Measurements from ENCODE around the gene RIPOR3.

Gene RIPOR3

DNA sequence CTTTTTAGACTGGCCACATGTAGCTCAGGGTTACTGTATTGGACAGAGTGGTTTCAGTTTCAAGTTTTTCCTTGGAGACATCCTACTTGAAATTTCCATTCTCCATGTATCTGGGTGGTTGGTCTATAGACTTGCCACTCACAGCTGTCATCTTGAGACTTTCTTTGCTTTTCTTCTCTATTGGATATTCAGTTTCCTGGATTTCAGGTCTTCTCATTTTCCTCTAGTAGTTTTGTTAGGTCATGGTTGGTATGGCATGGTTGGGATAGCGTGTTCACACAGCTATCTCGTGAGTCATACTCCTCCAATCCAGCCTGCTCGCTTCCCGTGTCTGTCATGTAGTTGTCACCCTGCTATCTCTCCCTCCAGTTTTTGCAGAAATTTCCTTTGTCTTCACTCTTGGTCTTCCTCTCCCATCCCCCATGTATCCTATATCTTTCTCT lies 132.8 kb downstream of the RIPOR3 start:
- POLR2A ChIA-PET, result no interaction called here
- TF ChIP-seq ARNT (IDR thresholded peaks at IDR 0.05) (no peak), LEF1 (IDR thresholded peaks at IDR 0.05; ENCODE audit: borderline replicate concordance) (no peak), ZNF384 (IDR thresholded peaks at IDR 0.05) (no peak), HDGF (IDR thresholded peaks at IDR 0.05; ENCODE audit: borderline replicate concordance) (no peak), FOXM1 (IDR thresholded peaks at IDR 0.05; ENCODE audit: borderline replicate concordance) (no peak), SP1 (IDR thresholded peaks at IDR 0.05) (no peak), ELF4 (IDR thresholded peaks at IDR 0.05) (no peak), SUZ12 (IDR thresholded peaks at IDR 0.05) (no peak)
- TF ChIP-seq, protein P1, sequence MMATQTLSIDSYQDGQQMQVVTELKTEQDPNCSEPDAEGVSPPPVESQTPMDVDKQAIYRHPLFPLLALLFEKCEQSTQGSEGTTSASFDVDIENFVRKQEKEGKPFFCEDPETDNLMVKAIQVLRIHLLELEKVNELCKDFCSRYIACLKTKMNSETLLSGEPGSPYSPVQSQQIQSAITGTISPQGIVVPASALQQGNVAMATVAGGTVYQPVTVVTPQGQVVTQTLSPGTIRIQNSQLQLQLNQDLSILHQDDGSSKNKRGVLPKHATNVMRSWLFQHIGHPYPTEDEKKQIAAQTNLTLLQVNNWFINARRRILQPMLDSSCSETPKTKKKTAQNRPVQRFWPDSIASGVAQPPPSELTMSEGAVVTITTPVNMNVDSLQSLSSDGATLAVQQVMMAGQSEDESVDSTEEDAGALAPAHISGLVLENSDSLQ (IDR thresholded peaks at IDR 0.05), result no peak
- CTCF ChIA-PET, result interaction anchor here (0.6 kb wide), 1 partner anchor 1508 kb away, joined by 7 read pairs; no protein-coding TSS in a partner anchor
- DNase-seq (ENCODE audit: extremely low spot score), result no peak

DNA sequence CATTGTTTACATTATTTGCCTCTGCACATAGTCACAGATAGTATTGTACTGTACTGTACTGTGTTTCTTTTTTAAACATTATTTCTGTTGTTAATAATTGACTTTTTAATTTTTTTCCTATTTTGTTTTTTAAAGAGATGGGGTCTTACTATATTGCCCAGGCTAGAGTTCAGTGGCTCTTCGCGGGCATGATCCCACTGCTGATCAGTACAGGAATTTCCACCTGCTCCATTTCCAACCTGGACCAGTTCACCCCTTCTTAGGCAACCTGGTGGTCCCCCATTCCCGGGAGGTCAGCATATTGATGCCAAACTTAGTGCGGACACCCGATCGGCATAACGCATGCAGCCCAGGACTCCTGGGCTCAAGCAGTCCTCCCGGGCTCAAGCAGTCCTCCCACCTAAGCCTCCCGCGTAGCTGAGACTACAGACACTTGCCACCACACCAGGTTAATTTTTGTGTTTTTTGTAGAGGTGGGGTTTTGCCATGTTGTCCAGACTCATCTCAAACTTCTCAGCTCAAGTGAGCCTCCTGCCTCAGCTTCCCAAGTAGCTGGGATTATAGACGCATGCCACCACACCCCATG lies 133.7 kb downstream of the RIPOR3 start:
- no peak for DNase-seq (ENCODE audit: extremely low spot score)
- ChIA-PET CTCF (no interaction called here), POLR2A (no interaction called here)
- TF ChIP-seq SUZ12 (IDR thresholded peaks at IDR 0.05), result no peak
- TF ChIP-seq L3MBTL2 (conservative IDR thresholded peaks at IDR 0.05), result no peak
- no peak for TF ChIP-seq SP1 (IDR thresholded peaks at IDR 0.05)

DNA sequence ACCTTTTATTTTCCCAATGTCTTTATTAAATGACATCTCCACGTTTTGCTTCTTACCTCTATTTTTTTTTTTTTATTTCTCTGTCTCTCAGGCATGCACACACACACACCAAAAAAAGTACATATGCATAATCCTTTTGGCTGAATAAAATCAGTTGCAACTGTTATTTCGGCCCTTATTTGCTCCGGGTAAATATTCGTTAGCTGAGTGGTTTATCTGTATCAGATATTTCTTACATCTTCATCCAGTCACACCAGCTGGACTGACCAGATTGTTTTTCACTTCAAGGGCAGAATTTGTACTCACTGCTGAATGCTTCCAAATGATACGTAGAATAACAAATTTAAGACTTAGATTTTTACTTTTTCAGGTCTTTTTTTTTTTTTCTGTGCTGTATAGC lies 135.7 kb downstream of the RIPOR3 start:
- ChIA-PET POLR2A (no interaction called here), CTCF (no interaction called here)
- DNase-seq (ENCODE audit: extremely low spot score), result no peak
- TF ChIP-seq SP1 (IDR thresholded peaks at IDR 0.05) (no peak), TARDBP (IDR thresholded peaks at IDR 0.05) (no peak), FOXM1 (IDR thresholded peaks at IDR 0.05; ENCODE audit: borderline replicate concordance) (no peak), ELF4 (IDR thresholded peaks at IDR 0.05) (no peak), CTBP1 (IDR thresholded peaks at IDR 0.05; ENCODE audit: borderline replicate concordance) (no peak), ZNF384 (IDR thresholded peaks at IDR 0.05) (no peak), L3MBTL2 (conservative IDR thresholded peaks at IDR 0.05) (no peak), FOXA1 (IDR thresholded peaks at IDR 0.05) (no peak), HDGF (IDR thresholded peaks at IDR 0.05; ENCODE audit: borderline replicate concordance) (no peak), ARNT (IDR thresholded peaks at IDR 0.05) (no peak), FOXK2 (IDR thresholded peaks at IDR 0.05) (no peak), BHLHE40 (IDR thresholded peaks at IDR 0.05; ENCODE audit: borderline replicate concordance) (no peak), SUZ12 (IDR thresholded peaks at IDR 0.05) (no peak), NFRKB (IDR thresholded peaks at IDR 0.05) (no peak), LEF1 (IDR thresholded peaks at IDR 0.05; ENCODE audit: borderline replicate concordance) (no peak)
- TF ChIP-seq, protein P1 (IDR thresholded peaks at IDR 0.05), result no peak

DNA sequence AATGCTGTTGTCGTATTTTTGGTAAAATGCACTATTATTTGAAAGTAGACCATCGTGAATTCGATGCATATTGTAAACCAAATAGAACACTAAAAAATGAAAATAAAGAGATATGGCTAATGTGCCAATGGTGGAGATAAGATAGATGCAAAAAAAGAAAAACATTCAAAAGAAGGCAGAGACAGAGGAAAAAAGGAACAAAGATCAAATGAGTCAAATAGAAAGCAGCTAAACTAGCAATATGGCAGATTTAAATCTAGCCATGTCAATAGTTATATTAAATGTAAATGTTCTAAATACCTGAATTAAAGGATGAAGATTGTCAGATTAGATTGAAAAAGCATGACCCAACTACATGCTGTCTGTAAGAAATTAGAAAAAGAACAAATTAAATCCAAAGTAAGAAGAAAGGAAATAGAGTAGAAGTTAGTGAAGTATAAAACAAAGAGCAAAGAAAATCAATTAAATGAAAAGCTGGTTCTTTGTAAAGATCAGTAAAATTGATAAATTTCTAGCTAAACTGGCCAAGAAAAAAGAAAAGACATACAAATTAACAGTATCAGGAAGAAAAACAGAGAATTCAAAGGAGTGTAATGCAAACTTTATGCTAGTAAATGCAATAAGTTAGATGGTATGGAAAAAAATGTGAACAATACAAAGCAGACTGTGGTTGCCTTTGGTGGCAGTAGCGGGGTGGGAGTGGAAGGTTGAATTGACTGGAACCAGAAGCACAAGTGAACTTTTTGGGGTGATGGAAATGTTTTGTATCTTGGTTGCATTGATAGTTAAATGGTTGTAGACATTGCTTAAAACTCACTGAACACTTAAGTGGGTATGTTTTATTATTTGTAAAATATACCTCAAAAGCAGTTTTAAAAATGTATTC lies 136.4 kb downstream of the RIPOR3 start:
- TF ChIP-seq SP1 (IDR thresholded peaks at IDR 0.05) (no peak), ELF4 (IDR thresholded peaks at IDR 0.05) (no peak), TARDBP (IDR thresholded peaks at IDR 0.05) (no peak), ARNT (IDR thresholded peaks at IDR 0.05) (no peak), BHLHE40 (IDR thresholded peaks at IDR 0.05; ENCODE audit: borderline replicate concordance) (no peak), ZNF384 (IDR thresholded peaks at IDR 0.05) (no peak), L3MBTL2 (conservative IDR thresholded peaks at IDR 0.05) (no peak), CTBP1 (IDR thresholded peaks at IDR 0.05; ENCODE audit: borderline replicate concordance) (no peak), HDGF (IDR thresholded peaks at IDR 0.05; ENCODE audit: borderline replicate concordance) (no peak), LEF1 (IDR thresholded peaks at IDR 0.05; ENCODE audit: borderline replicate concordance) (no peak)
- ChIA-PET POLR2A (no interaction called here), CTCF (no interaction called here)
- no peak for DNase-seq (ENCODE audit: extremely low spot score)

DNA sequence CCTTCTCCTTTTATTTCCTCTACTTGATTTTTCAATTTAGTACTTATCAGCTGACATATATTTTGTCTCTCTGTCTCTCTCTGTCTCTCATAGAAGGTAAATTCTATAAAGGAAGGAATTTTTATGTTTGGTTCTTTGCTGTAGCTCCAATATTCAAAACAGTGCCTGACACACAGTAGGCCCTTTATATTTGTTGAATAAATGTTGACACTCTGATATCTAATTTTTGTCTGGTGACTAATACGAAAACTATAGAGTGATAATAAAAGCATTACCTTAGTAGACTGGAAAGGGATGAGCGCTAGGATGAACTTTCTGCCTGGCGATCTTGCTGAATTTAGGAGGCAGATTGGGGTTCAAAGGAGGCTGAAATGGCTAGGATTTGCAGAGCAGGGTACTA lies 138.4 kb downstream of the RIPOR3 start:
- ChIA-PET CTCF (no interaction called here), POLR2A (no interaction called here)
- TF ChIP-seq ELF4 (IDR thresholded peaks at IDR 0.05) (no peak), BHLHE40 (IDR thresholded peaks at IDR 0.05; ENCODE audit: borderline replicate concordance) (no peak), ARNT (IDR thresholded peaks at IDR 0.05) (no peak), LEF1 (IDR thresholded peaks at IDR 0.05; ENCODE audit: borderline replicate concordance) (no peak), TARDBP (IDR thresholded peaks at IDR 0.05) (no peak), L3MBTL2 (conservative IDR thresholded peaks at IDR 0.05) (no peak), NFRKB (IDR thresholded peaks at IDR 0.05) (no peak), HDGF (IDR thresholded peaks at IDR 0.05; ENCODE audit: borderline replicate concordance) (no peak), FOXM1 (IDR thresholded peaks at IDR 0.05; ENCODE audit: borderline replicate concordance) (no peak), SUZ12 (IDR thresholded peaks at IDR 0.05) (no peak), FOXA1 (IDR thresholded peaks at IDR 0.05) (no peak), ZNF384 (IDR thresholded peaks at IDR 0.05) (no peak), FOXK2 (IDR thresholded peaks at IDR 0.05) (no peak), CTBP1 (IDR thresholded peaks at IDR 0.05; ENCODE audit: borderline replicate concordance) (no peak), SP1 (IDR thresholded peaks at IDR 0.05) (no peak)
- TF ChIP-seq, protein P1 (IDR thresholded peaks at IDR 0.05), result no peak
- no peak for DNase-seq (ENCODE audit: extremely low spot score)

DNA sequence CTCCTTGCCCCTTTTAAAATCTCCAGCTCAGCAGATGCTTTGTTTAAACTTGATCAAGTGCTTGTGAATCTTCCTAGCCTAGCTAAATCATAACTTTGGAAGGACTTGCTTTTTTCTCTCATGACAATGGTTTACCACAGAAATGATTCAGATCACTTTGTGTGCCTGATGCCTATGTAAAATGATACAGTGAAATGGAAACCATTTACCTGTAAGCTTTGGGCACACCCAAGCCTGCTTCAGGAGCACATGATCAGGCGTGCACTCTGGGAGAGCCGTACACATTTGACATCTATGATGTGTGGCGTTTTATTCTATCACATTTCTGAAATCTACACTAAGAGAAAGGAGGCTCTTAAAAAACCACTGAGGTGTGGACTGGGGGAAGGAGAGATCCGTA lies 140.1 kb downstream of the RIPOR3 start:
- CTCF ChIA-PET, result no interaction called here
- POLR2A ChIA-PET, result no interaction called here
- TF ChIP-seq HDGF (IDR thresholded peaks at IDR 0.05; ENCODE audit: borderline replicate concordance) (no peak), NFRKB (IDR thresholded peaks at IDR 0.05) (no peak), TARDBP (IDR thresholded peaks at IDR 0.05) (no peak), FOXA1 (IDR thresholded peaks at IDR 0.05) (no peak), L3MBTL2 (conservative IDR thresholded peaks at IDR 0.05) (no peak)
- TF ChIP-seq, protein P1 (IDR thresholded peaks at IDR 0.05), result no peak
- no peak for DNase-seq (ENCODE audit: extremely low spot score)

Data from HEK293T (cell line).